DND-41 (cell line): ENCODE results near the gene MBOAT7.

Source experiments
- ATAC-seq: fragments of 200-7000 bp; cut with Tn5 transposase; 3 replicates; pipeline ENCODE4 v1.9.1; 2021; ENCODE audit warnings: low read depth; ENCODE audit not compliant: insufficient read depth
- DNase-seq: peaks from one replicate; pipeline ENCODE4 v3.0.0-alpha.2; 2020
- H2AFZ ChIP-seq: 2 replicates; pipeline ENCODE4 v1.6.0; 2012; ENCODE audit warnings: low read depth, low read length
- H3K27ac ChIP-seq: 2 replicates; pipeline ENCODE4 v1.5.1; 2012; ENCODE audit warnings: low read length, inconsistent platforms
- H3K27me3 ChIP-seq: fragments of 200-600 bp; sonication (generic); 2 replicates; pipeline ENCODE4 v1.6.0; 2012; ENCODE audit warnings: low read length, mild to moderate bottlenecking, inconsistent platforms; ENCODE audit not compliant: insufficient read depth, poor library complexity
- H3K36me3 ChIP-seq: 2 replicates; pipeline ENCODE4 v1.5.1; 2012; ENCODE audit warnings: low read length, inconsistent platforms; ENCODE audit not compliant: insufficient read depth
- H3K4me1 ChIP-seq: 2 replicates; pipeline ENCODE4 v1.5.1; 2012; ENCODE audit warnings: mild to moderate bottlenecking, low read length; ENCODE audit not compliant: insufficient read depth
- H3K4me2 ChIP-seq: 2 replicates; pipeline ENCODE4 v1.6.0; 2012; ENCODE audit warnings: mild to moderate bottlenecking, moderate library complexity, low read length, inconsistent platforms; ENCODE audit not compliant: insufficient read depth
- H3K4me3 ChIP-seq, 2 experiments: fragments of 200-600 bp in 1 of 2; shearing (Covaris generic) in 1 of 2; 2 replicates each; pipeline ENCODE4 v1.5.1; 2012 to 2016; ENCODE audit warnings: inconsistent platforms in 2 of 2, low read length in 2 of 2, mild to moderate bottlenecking in 2 of 2, low read depth in 1 of 2, moderate library complexity in 1 of 2
- H3K79me2 ChIP-seq: 2 replicates; pipeline ENCODE4 v1.6.0; 2012; ENCODE audit warnings: low read length, inconsistent platforms; ENCODE audit not compliant: insufficient read depth
- H3K9ac ChIP-seq: 2 replicates; pipeline ENCODE4 v1.6.0; 2012; ENCODE audit warnings: low read depth, mild to moderate bottlenecking, inconsistent platforms, low read length, moderate library complexity
- H3K9me3 ChIP-seq: 2 replicates; pipeline ENCODE4 v1.5.1; 2012; ENCODE audit warnings: low read length, moderate library complexity, mild to moderate bottlenecking, inconsistent platforms; ENCODE audit not compliant: insufficient read depth, severe bottlenecking
- H4K20me1 ChIP-seq: 2 replicates; pipeline ENCODE4 v1.6.0; 2012; ENCODE audit warnings: low read length; ENCODE audit not compliant: insufficient read depth
- EZH2 ChIP-seq: IDR thresholded peaks from 3 replicates; pipeline ENCODE4 v1.6.1; 2012; ENCODE audit warnings: borderline replicate concordance, low read depth, mild to moderate bottlenecking, moderate library complexity, low read length, inconsistent platforms; ENCODE audit not compliant: severe bottlenecking
- TF ChIP-seq, protein P1 (sequence below): IDR thresholded peaks from 2 replicates; pipeline ENCODE4 v1.5.1; 2012; ENCODE audit warnings: borderline replicate concordance, low read length, moderate library complexity, mild to moderate bottlenecking; ENCODE audit not compliant: poor library complexity, severe bottlenecking; ENCODE audit errors: extremely low read depth

MBOAT7 gene

DNA sequence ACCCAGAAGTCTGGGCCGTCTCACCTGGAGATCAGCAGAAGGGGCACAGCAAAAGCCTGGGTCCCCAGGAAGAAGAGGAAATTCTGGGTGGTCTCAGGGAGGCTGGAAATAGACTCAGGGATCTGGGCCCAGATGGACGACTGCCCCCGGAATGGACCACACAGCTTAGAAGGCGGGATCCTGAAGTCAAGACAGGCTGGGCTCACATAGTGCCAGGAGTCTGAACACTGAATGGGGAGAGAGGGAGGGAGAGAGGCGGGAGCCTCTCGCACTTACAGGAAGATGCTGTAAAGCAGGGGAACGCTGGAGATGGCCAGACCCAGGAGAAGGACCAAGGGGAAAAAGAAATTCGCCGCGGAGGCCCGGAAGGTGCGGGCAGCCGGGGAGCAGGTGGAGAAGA lies 28.5 kb downstream of the MBOAT7 start:
- TF ChIP-seq EZH2, result no peak
- TF ChIP-seq, protein P1, sequence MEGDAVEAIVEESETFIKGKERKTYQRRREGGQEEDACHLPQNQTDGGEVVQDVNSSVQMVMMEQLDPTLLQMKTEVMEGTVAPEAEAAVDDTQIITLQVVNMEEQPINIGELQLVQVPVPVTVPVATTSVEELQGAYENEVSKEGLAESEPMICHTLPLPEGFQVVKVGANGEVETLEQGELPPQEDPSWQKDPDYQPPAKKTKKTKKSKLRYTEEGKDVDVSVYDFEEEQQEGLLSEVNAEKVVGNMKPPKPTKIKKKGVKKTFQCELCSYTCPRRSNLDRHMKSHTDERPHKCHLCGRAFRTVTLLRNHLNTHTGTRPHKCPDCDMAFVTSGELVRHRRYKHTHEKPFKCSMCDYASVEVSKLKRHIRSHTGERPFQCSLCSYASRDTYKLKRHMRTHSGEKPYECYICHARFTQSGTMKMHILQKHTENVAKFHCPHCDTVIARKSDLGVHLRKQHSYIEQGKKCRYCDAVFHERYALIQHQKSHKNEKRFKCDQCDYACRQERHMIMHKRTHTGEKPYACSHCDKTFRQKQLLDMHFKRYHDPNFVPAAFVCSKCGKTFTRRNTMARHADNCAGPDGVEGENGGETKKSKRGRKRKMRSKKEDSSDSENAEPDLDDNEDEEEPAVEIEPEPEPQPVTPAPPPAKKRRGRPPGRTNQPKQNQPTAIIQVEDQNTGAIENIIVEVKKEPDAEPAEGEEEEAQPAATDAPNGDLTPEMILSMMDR, result no peak
- Histone ChIP-seq H3K4me1 (peaks cover 63% of the 10 kb centered on the region), H4K20me1 (peaks cover 32% of the 10 kb centered on the region), H3K9ac (peak overlapping the region; percentile 86), H3K4me3 (peak overlapping the region; percentile 77; a peak in 3 of 4 replicates), H3K36me3 (peaks cover 26% of the 10 kb centered on the region), H3K27me3 (no peaks in the 10 kb centered on the region), H3K4me2 (peak overlapping the region; percentile 100), H3K79me2 (peaks cover 45% of the 10 kb centered on the region), H3K27ac (peak overlapping the region; percentile 88), H3K9me3 (no peaks in the 10 kb centered on the region), H2AFZ (no peak overlapping the region)
- ATAC-seq (no peak), DNase-seq (no peak)

DNA sequence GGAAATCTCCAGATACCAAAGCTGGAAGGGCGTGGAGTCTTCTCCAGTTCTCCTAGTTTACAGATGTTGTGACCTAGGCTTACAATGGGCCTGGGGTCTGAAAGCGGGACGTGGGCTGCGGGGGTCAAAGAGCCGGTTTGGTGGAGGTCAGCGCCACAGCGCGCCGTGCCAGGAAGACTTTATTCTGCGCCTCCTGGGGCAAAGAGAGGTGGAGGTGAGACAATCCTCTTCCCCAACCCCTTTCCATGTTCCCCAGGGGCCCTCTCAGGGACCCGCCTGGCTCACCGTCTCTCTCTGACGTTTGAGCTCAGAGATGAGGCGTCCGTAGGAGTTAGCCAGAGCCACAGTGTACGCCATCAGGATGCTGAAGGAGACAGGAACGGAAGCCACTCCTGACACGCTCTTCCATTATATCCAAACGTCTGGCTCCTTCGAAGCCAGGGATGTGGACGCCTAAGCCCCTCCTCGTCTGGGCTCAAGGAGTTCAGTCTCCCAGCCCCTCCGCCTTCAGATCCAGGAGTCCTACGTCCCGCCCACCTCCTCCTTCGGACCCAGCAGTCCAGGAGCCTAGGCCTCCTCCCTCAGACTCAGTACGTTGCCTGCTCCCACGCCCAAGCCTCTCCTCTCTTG lies 29.1 kb downstream of the MBOAT7 start:
- peak; percentile 25 for DNase-seq
- Histone ChIP-seq H2AFZ (peak overlapping the region; percentile 81), H3K4me2 (peak overlapping the region; percentile 100)

DNA sequence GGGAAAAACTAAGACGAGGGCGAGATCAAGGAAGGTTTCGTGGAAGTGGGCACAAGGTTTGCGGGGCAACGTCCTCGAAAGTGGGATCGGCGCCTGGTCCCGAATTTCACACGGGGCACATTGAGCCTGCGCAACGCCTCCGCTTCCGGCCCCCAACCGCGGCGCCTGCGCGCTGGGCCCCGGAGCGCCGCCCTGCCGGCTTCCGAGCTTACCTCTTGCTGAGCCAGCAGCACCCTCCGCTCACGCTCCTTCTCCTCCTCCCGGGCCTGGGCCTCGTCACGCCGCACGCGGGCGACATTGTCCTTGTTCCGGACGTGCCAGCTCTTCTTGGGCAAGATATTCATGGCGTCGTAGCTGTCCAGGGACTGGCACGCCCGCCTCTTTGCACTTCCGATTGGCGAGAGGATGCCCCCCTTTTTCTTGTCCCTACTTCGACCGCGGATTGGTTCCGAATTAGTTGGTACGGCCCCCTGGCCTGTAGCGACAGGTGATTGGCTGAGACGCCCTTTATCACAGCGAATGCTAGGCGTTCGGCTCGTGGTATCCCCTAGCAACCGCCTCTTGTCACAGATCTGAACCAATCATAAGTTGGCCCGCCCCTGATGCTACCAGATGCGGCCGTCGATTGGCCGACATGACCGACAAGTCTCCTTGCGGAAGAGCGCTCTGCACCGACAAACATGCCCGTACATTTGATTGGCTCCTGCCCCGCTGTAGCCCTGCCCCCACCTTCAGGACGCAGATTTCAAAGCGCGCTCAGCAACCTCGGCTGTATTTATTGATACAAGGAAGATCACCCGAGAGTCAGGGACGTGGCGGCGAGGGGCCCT lies 29.8 kb downstream of the MBOAT7 start, which contains the start of gene LENG1:
Gene LENG1, minus strand, starts transcription at position 370 of the 830 bp plus-strand sequence. Its CDS starts 26 bp downstream, at position 344.
- peak within 1 kb of the TSS; percentile 100 for H3K4me2 ChIP-seq
- no peaks in the 10 kb centered on the region for H3K9me3 ChIP-seq
- peaks cover 45% of the 10 kb centered on the region for H3K79me2 ChIP-seq
- H3K27ac ChIP-seq, result peak within 1 kb of the TSS; percentile 88
- DNase-seq (peak; percentile 100), ATAC-seq (peak; percentile 90)
- peaks cover 39% of the 10 kb centered on the region for H3K36me3 ChIP-seq
- TF ChIP-seq, protein P1, result peak; percentile 49
- TF ChIP-seq EZH2, result no peak
- H3K4me3 ChIP-seq, result peak within 1 kb of the TSS; percentile 77 to 79
- H3K9ac ChIP-seq, result peak within 1 kb of the TSS; percentile 86
- H2AFZ ChIP-seq, result peak within 1 kb of the TSS; percentile 81
- H3K27me3 ChIP-seq, result no peaks in the 10 kb centered on the region
- H4K20me1 ChIP-seq, result peaks cover 41% of the 10 kb centered on the region
- peaks cover 63% of the 10 kb centered on the region for H3K4me1 ChIP-seq

More for the DNA sequence above, 29.1 kb downstream of the MBOAT7 start:
- ATAC-seq, result no peak
- Histone ChIP-seq H4K20me1 (peaks cover 36% of the 10 kb centered on the region), H3K36me3 (peaks cover 32% of the 10 kb centered on the region), H3K79me2 (peaks cover 45% of the 10 kb centered on the region), H3K27me3 (no peaks in the 10 kb centered on the region), H3K9me3 (no peaks in the 10 kb centered on the region), H3K4me1 (peaks cover 63% of the 10 kb centered on the region), H3K4me3 (peak overlapping the region; percentile 77), H3K9ac (peak overlapping the region; percentile 86), H3K27ac (peak overlapping the region; percentile 88)
- no peak for TF ChIP-seq EZH2
- TF ChIP-seq, protein P1, result no peak
